ENCODE data around the gene CAMTA1.
"Not testable (repeated sequence)": the region's sequence is repeated elsewhere in the genome, so short reads cannot be mapped to it uniquely, and the experiment has no call there.

CAMTA1 gene

DNA sequence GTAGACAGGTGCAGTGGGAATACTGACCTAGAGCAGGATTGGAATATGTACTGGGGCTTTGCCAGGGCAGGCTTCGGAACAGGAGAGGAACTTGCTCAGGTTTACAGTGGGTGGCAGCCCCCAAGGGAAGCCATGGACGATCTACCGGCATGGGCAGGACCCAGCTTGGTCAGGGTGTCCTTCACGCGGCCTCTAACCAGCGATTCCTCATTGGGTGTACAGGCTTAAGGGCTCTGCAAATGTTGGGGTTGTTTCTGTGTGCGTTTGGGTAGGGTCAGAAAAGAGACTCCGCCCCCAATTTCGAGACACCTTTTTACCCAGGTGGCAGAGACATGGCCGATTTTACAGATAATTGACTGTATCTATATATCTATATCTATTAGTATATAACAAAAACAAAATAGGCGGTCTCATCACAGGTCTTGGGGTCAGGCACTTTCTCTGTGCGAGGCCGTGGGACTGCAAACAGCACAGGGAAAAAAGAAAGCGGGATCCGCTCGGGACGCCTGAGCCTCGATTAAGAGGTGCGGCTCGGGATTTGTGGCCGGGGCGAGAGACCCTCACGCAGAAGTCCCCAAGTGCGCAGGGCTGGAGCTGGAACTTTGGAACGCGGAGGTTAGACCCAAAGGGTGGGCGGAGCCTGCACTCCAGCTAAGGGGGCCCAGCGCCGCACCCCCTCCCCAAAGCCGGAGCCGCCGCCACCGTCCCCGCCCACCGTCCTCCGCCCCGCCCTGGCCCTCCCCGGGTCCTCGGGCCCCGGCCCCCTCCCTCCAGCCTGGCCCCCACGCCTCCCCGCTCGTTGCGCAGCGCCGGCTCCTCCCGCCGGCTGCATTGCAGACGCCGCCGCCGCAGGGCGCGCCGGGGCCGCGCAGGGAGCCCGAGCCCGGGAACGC is 918.3 kb downstream of the CAMTA1 start:
- no peak for DNase-seq

DNA sequence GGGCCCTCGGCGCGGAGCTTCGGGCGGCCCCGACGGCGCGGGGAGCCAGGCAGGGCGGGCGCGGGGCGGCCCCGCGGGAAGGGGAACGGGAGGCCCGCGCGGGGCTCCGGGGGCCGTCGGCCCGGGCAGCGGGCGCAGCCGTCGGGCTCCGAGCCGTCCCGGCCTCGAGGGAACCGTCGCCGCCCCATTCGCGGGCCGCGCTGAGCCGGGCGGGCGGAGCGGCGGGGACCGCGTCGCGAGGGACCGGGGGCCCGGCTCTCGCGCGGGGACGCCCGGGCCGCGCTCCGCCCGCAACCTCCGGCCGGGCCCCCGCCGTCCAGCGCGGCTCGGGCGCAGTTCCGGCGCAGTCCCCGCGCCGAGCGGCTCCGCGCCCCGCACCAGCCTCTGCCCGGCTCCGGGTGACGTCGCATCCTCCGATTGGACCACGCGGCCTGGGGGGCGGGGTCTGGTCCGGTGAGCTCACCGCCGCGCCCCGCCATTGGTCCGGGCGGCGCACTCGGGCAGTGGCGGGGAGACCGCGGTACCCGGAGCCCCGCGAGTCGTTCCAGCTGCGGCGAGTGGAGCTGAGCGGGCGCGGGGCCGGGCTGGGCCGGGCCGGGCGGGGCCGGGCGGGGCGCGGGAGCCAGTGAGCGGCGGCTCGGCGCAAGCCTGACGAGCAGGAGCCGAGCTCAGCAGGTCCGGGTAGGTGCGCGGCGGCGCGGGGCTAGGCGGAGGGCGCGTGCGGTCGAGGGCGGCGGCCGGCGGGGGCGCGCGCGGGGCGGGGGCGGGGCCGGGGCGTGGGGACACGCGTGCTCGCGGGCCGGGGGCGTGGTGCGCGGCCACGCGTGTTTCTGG is 919.2 kb downstream of the CAMTA1 start:
- no peak for DNase-seq

DNA sequence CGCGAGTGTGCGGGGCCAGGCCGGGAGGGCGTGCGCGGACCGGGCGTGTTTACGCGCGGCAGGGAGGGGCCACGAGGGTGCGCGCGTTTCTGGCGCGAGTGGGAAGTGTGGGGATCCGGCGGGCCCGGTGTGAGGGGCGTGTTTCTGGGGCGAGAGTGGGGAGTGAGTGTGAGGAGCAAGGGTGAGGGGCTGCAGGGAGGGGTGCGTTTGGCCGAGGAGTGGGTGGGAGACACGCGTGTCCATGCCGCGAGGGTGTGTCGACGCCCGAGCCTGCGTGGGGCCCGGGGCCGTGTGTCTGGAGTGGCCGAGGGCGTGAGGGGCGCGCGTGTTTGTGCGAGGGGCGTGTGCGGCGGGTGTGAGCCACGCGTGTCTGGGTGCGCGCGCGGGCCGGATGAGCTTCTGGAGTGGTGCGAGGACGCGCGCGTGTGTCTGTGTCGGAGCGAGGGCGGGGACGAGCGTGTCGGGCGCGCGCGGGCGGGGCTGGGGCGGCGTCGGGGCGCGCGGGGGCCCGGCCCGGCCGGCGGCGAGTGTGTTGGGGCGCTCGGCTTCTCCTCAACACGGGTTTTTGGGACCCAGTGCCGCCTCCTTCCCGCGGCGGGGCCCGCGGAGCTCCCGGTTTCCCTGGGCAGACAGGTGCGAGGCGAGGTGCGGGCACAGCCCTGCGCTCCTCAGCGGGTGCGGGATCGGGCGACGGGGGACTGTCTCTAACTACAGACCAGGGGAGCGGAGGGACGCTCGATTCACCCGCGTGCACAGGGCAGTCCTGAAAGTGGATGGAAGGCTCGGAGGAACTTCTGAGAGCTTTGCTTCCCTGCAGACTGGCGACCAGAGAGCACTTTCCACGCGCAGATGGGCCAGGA is 920.0 kb downstream of the CAMTA1 start:
- no peak for DNase-seq

DNA sequence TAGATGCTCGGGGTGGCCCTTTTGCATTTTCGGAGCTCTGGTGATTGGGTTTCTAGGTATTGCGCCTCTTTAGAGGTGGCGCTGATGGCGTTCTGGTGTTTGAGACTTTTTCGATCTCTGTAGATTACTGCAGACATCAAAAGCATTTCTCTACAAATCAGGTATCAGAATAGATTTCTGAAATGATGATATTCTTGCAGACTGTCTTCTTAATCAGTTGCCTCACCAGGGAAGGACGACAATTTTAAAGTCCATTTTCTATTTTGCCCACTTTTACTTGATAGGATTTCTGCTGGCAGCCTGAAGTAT is 920.6 kb downstream of the CAMTA1 start:
- DNase-seq = no peak

DNA sequence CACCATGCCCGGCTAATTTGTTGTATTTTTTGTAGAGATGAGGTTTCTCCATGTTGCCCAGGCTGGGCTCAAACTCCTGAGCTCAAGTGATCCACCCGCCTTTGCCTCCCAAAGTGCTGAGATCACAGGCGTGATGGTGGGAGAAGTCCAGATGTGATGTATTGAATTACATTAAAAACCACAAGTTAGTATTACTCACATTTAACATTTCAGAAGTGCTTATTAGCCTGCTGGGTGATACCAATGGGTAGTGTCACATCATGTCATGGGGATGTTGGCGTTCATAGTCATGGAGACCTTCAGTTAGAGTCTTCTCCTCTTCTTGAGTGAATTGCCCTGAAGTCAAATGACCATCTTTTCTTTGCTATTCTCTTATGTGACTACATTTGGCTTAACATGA is 922.3 kb downstream of the CAMTA1 start:
- DNase-seq = no peak

DNA sequence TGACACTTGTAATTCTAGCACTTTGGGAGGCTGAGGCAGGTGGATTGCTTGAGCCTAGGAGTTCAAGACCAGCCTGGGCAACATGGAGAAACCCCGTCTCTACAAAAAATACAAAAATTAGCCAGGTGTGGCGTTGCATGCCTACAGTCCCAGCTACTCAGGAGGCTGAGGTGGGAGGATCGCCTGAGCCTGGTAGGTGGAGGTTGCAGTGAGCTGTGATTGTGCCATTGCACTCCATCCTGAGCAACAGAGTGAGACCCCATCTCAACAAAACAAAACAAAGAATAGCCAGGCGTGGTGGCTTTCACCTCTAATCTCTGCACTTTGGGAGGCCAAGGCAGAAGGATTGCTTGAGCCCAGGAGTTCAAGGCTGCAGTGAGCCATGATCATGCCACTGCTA is 922.8 kb downstream of the CAMTA1 start:
- DNase-seq = not testable (repeated sequence)

DNA sequence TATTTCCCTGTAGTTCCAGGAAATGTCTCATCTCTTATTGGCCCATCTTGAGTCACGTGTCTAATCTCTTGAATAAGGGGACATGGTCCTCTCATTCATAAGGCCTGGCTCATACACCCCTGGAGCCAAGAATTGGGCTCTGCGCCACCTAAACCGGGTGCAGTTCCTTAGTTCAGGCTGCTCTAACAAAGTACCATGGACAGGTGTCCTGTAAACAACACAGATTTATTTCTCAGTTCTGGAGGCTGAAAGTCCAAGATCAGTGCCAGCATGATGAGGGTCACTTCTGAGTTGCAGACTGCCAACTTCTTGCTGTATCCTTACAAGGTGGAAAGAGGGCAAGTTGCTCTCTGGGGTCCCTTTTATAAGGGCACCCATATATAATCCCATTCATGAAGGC is 925.6 kb downstream of the CAMTA1 start:
- no peak for DNase-seq

DNA sequence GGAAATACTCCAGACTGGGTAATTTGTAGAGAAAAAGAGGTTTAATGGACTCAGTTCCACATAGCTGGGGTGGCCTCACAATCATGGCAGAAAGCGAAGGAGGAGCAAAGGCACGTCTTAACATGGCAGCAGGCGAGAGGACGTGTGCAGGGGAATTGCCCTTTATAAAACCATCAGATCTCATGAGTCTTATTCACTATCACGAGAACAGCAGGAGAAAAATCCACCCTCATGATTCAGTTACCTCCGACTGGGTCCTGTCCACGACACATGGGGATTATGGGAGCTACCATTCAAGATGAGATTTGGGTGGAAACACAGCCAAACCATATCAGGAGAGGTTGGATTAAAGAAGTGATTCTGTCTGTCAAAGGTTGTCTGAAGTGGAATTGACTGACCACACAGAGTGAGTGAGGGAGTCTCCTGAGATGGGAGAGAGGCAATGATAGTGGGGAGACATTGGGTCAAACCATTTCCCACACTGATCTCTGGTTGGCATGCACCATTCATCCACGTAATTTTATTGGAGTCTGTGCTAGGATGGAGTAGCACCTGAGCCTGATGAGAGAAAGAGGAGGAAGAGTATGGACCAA is 927.6 kb downstream of the CAMTA1 start:
- no peak for DNase-seq

DNA sequence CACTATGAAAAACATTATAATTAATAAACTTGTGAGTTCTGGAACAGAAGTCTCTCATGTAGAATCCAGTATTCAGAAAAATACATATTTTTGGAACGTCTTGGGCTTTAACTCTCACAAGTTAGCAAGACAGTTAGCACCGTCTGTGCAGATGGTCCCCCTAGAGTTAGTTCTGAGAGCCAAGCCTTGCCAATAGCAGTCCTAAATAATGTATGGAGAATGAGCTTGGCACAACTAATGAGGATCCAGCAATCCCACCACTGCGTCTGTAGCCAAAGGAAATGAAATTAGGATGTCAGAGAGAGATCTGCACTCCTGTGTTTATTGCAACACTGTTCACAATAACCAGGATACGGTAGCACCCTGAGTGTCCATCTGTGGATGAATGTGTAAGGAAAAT is 931.3 kb downstream of the CAMTA1 start:
- no peak for DNase-seq

DNA sequence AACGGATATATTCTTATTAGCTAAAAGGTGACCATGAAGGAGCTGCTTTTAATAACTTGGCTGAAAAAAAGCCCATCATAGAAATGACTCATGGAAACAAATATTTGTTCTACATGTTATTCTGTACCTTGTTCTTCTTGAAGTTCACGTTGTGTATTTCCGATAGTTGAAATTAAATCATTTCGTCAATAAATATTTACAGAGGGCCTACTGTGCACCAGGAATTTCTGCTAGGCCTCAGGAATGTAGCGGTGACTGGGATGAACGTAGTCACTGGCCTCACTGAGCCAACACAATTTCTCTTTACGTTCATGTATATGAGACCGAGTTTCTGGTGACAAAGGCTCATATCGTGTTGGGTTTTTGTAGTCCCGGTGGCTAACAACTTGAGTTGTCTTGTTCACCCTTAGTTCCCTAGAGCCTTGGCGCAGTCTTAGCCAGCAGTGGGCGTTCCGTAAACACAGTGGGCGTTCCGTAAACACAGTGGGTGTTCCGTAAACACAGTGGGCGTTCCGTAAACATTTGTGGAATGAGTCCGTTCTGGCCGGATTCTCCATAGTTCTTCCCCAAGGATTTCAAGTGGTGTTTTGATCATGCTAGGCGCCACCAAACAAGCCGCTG is 932.6 kb downstream of the CAMTA1 start:
- DNase-seq = no peak

DNA sequence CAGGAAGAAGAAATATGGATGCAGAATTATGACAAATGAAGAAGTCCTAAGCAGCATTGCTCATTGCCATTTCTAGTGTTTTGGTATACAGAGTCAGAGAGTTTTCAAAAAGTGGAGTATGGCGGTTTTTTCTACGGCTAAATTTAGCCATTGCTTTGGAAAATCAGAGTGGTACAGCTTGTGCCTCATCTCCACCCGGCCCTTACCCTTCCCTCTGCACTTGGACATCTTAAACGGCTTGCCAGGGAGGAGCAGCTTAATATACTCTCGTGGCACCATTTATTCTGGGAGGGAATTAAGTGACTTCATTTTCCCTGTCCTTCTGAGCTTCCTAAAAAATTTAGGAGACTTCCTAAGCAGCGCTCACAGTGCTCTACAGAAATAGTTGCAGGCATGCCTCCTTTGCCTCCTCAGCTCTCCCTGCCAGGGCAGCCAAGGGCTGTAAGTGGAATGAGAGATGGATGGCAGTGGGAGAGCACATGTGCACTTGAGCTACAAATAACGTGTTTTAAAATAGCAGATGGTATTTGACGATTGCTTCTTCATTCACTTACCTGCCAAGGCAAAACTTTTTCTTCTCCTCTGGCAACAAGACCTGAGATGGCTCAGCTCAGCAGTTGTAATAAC is 934.3 kb downstream of the CAMTA1 start:
- no peak for DNase-seq

DNA sequence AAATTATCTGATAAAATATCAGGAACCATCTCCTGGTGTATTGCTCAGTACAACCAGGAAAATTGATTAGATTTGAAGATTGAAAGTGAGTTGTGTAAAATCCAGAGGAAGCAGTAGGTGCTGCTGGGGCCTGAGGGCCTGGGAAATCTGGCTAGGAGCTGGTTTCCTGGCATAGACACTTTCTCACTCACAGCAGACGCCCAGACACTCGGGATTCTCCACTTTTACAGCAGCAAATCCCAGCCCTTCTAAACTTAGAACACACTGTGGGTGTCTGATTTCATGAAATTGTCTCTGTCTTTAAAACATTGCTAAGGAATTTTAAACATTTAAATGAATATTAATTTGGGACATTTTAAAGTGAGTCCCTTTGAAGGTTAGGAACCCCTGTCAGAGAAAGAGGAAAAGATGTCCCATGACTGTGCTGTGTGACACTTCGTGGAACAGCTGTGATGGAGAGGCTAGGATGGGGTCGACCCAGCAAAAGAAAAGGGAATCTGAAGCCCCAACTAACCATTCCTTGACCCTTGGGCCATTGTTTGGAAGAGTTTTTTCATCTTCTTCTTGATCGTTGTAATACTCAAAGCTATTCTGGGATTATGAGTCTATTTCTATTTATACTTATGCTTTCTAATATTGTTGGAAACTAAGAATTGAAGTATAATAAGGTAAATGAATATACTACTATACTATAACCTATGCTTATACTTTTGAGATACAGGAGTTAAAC is 936.9 kb downstream of the CAMTA1 start:
- DNase-seq = no peak

DNA sequence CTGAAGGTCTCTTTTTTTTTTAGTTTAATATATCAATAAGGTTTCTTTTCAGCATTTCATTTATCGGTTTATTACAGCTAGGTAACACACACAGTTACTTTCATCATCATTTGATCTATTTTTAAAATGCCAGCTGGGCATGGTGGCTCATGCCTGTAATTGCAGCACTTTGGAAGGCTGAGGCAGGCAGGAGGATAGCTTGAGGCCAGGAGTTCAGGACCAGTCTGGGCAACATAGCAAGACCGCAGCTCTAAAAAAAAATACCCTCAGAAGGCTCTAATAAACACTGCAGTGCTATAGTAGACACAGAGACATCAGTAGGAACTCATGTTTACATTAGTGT is 937.4 kb downstream of the CAMTA1 start:
- DNase-seq = no peak

DNA sequence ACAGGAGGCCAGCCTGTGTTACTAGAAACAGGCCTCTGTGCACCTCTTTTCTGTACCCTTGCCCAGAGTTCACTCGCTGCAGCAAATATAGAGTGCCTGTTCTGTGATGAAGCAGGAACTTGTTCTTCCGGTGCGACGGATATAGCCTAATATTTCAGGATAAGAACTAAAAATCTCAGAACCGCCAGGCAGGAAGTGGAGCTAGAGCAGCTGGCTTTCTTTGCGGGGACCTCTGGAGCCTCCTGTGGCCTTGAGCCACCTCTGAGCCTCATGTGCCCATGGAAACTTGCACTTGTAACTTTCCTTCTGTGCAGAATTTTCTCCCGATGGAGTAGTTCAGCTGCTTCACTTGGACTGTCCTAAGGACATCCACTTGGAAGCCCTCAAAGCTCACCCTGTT is 941.4 kb downstream of the CAMTA1 start:
- no peak for DNase-seq

DNA sequence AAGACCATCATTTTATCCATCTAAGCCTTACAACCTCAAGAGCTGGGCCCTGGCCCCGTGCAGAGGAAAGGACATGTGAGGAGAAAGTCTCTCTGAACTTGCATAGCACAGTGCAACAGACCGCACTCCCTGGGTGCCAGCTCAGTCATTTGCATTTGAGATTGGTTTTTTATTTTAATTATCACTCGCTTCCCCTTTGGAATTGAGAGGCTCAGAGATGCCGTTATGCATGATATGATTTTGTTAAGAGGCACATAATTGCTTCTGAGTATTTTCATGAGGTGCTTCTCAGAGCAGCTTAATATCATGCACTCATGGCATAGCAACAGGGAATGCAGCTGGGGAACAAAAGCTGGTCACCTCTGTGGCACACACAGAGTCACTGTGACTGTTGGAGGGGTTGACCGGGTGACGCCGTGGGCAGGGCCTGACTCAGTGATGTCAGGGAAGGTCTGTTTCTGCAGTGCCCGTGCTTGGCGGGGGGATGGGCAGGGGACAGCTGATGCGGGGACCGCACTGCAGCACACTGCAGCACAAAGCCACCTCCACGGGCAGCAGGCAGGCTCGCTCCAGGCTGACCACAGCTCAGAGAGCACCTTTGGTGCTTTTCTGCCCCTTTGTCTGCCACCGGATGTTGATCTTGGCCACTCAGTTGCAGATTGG is 942.7 kb downstream of the CAMTA1 start:
- DNase-seq = no peak

DNA sequence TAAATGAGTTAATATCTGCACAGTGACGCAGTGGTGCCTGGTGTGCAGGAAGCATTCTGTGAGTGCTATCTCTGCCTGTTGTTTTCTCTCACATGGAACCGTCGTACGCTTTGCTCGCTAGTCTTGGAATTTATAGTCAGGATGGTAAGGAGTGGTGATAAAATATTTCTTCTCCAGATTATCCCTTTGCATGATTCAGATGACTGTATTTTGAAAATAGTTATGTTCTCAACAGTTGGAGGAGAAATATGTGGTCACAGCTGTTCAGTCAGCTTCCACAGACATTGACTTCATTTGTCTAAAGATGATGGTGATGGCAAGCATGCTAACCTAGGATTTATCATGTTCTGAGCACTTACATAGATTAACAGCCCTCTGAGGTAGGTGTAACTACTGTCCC is 944.5 kb downstream of the CAMTA1 start:
- no peak for DNase-seq

DNA sequence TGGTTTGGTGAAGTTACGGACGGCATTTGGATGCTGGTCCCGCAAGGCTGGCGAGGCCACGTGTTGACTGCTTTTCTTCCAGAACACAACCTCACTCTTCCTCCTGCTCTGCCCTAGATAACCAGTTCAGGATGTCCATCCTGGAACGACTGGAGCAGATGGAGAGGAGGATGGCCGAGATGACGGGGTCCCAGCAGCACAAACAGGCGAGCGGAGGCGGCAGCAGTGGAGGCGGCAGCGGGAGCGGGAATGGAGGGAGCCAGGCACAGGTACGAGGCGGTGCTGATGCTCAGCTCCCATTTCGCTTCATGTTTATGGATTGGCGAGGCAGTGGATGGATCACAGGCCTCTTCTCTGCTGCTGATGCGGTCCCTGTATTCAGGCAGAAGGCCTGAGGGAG is 947.1 kb downstream of the CAMTA1 start:
- DNase-seq = no peak

DNA sequence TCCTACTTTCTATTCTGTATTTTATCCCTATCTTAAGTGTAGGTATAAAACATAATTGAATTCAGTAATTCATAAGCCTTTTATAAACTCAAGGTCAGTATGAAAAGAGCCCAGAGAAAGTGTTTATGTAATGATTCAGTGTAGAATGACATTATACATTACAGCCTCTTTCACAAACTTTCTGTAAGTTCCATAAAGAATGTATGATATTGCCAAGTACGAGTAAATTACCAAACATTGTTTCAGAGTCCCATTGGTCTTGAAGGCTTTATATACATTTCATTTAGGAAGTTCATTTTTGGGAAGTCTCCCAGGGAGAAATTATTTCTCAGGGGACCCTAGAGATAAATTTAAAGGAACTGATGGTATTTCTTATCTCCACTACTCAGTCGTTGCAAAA is 948.0 kb downstream of the CAMTA1 start:
- DNase-seq = no peak

DNA sequence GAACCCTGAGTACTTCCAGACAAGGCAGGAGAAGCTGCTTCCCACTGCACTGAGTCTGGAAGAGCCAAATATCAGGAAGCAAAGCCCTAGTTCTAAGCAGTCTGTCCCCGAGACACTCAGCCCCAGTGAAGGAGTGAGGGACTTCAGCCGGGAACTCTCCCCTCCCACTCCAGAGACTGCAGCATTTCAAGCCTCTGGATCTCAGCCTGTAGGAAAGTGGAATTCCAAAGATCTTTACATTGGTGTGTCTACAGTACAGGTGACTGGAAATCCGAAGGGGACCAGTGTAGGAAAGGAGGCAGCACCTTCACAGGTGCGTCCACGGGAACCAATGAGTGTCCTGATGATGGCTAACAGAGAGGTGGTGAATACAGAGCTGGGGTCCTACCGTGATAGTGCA is 952.8 kb downstream of the CAMTA1 start:
- DNase-seq = no peak

DNA sequence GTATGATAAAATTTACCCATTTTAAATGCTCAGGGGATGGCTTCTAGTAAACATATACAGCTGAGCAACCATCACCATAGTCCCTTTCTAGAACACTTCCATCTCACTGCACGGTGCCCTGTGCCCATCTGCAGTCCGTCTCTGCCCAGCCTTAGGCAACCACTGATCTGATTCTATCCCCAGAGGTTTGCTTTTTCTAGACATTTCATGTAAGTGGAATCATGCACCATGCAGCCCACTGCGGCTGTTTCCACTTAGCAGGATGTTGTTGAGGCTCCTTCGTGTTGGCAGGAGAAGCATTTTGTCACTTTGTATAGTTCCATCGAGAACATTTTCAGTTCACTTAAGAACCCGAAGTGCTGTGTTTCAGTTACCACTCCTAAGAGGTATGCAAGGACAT is 958.1 kb downstream of the CAMTA1 start:
- DNase-seq = no peak

DNA sequence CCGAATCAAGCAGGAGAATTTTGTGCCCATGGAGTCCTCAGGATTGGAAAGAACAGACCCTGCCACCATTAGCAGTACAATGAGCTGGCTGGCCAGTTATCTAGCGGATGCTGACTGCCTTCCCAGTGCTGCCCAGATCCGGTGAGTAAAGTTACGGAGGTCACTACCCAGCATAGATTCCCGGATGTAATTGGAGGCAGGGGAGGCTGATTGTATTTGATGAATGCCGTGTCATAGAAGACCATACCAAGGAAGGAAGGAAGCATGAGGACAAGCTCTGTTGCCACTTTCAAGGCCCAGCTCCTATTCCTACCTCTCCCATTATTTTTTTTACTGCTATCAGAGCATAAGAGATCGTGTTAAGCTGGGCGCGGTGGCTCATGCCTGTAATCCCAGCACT is 959.6 kb downstream of the CAMTA1 start:
- DNase-seq = no peak
